Stimulated activated CD8-positive, alpha-beta memory T cell treated with anti-CD3 and anti-CD28 coated beads, Interleukin-2, amount 100 ng/mL, for 48 hours (primary cell): ENCODE results near the gene TGFB3.
"Not testable (repeated sequence)": the region's sequence is repeated elsewhere in the genome, so short reads cannot be mapped to it uniquely, and the experiment has no call there.

Source experiments
- DNase-seq, 2 donors: peaks; one replicate each; pipeline ENCODE4 v3.0.0-alpha.2; 2020; ENCODE audit warnings: low read depth in 2 of 2

Gene TGFB3

GRCh38 chr14:75981426-75982265 lies at the start of gene TGFB3:
Gene TGFB3, minus strand, starts transcription at chr14:75981995. Its CDS starts 1,102 bp downstream, at chr14:75980893.
- DNase-seq: peak in 1 of 2 donors; percentile 24

DNA sequence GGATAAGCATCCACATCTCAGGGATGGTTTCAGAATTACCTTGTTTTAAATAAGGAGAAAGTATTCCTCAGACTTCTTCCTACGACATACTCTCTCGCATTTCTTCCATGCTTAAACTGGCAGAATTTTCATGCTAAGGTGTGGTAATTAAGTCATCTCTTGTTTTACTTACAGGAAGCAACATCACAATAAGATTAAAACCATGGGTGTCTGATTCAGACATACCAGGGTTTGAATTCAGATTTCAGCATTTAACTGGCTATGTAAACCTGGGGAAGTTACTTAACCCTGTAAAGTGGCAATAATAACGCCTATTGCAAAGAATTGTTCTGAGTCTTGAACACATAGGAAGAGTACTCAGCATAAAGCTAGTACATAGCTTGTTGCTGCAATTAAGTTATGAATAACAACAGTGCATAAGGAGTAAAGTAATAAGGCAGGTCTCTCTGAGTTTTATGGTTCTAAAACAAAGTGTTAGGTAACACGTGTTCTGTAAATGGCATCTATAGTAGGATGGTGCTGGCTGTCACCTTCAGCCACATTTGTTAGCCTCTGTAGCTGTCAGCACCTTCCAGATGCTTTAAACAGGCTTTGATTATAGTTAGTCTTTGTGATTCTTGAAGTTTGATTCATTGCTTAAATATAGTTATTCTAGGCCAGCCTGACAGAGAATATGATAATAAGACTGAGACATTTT lies 42.6 kb upstream of the TGFB3 start:
- DNase-seq: no peak

- no peak for DNase-seq
Observed at GRCh38 chr14:76023757-76024156, 42.0 kb upstream of the TGFB3 start.

GRCh38 chr14:76022991-76023390 lies 41.2 kb upstream of the TGFB3 start:
- DNase-seq: no peak

- no peak for DNase-seq
Observed at GRCh38 chr14:76019676-76020075, 37.9 kb upstream of the TGFB3 start.

DNA sequence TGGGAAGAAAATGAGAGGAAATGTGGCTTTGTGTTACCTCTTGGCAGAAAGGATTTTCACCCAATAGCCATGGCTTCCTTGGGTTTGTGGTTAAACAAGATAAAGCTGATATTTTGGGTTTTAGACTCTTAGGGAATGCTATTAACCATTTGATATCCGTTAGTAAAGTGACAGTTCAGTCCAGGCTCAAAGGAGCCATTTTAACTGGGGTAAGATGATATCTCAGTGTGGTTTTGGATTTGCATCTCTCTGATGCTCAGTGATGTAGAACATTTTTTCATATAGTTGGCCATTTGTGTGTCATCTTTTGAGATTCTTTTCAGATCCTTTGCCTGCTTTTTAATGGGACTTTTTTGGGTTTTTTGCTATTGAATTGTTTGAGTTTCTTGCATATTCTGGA lies 33.9 kb upstream of the TGFB3 start:
- DNase-seq: no peak

DNA sequence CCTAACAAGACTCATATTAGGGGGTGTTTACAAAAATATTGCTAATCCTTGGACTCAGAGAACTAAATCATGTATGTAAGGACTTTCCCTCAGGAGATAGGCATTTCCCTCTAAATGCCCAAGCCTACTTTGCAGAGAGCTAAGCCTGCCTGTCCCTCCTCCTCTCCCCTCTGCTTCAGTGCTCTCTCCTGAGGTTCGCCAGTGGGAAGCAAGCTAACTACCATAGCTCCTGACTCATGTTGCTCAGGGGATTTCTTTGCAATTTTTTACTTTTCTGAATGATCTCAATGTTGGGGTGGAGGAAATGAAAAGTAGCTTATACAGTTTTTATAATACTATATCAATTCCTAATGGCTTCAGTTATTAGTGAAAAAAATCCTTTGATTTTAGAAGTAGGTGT lies 33.4 kb upstream of the TGFB3 start:
- DNase-seq: no peak

GRCh38 chr14:76012354-76012753 lies 30.6 kb upstream of the TGFB3 start:
- DNase-seq: no peak

- DNase-seq: no peak
Observed at GRCh38 chr14:76011930-76012329, 30.1 kb upstream of the TGFB3 start.

- DNase-seq: not testable (repeated sequence)
Observed at GRCh38 chr14:76009627-76010026, 27.8 kb upstream of the TGFB3 start.

GRCh38 chr14:76007852-76008251 lies 26.1 kb upstream of the TGFB3 start:
- no peak for DNase-seq

- DNase-seq: no peak
Observed at GRCh38 chr14:76007379-76007778, 25.6 kb upstream of the TGFB3 start.

GRCh38 chr14:76006253-76006652 lies 24.5 kb upstream of the TGFB3 start:
- no peak for DNase-seq

DNA sequence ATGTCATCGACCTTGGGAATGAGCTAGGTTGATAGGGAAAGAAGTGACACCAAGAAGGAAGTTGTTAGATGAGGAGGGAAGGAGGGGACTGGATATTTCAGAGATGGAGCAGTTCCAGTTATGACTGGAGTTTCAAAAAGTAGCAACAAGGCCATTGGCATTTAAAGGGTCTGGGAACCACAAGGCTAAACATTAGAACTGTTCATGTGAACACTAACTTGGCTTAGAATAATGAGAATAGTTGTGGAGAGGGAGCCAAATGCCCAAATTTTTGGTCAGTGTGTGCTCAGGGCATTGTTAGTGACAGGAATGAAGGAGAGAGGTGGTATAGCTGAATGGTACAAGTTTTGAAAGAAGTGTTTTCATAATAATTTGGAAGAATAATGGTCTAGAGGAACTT lies 20.6 kb upstream of the TGFB3 start:
- DNase-seq: no peak

GRCh38 chr14:75999511-76000190 lies 17.9 kb upstream of the TGFB3 start:
- DNase-seq: no peak

DNA sequence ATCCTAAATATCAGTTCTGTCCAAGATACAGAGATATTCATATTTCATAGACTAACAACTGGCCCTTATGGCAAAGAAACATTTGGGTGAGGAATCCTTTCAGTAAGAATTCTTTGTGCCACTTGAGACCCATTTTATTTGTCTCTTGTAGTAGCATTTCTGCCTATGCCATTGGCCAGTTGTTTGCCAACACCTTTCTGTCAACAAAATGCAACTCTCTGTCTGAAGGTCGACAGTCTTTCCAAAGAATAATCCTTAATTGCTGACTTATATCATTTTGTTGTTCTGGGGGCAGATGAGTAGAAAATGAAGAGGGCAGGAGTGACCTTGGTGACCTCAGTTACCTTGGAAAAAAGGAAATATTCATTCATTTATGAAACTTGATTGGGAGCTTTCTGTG lies 14.7 kb upstream of the TGFB3 start:
- no peak for DNase-seq

DNA sequence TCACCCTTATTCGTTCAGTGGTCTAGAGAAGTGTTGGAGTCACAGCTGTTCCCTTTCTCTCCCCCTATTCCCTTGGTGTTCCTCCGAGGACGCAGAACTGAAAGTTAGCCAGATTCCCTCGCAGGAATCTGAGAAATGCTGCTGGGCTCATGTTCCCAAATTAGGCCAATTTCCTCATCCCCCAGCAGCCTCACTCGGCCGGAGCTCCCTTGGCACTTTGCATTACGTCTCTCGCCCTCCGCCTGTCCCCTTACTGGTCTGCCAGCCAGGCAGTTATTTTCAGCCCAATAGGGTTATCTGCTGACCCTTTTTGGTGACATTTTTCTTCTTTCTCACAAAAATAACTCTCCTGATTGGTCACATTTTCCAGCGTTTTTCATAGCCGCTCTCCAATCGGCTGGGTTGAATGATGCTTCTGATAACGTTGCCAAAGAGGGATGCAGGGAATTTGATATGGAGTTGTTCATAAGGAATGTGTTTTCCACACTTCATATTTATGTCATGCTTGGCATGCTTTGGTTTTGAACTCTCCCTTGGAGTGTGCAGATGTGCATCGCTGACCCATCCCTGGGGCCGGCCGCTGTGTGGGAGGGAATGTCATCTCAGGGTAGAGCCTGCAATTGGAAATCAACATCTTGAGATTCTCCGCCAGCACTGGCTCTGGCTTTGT lies 13.7 kb upstream of the TGFB3 start:
- no peak for DNase-seq

DNA sequence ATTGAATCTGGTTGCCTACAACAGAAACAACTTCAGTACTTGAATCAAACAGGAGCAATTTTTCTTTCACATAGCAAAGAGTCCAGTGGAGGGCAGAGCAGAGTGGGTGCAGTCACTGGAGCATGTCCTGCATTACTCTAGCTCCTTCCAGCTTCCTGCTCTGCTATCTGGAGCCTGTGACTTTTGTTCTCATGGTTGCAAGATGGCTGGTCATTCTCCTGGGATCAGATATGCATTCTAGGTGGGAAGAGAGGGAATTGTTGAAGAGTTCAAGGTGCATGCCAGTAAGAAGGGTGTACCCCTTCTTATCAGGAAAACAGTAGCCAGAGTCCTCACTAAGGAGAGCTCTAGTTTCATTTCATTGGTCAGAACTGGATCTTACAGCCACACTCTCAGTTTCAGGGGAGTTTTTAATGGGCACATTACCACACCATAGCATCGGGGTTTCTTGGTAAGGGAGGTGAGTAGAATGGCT lies 11.8 kb upstream of the TGFB3 start:
- no peak for DNase-seq

GRCh38 chr14:75991753-75992152 lies 10.0 kb upstream of the TGFB3 start:
- DNase-seq: no peak

DNA sequence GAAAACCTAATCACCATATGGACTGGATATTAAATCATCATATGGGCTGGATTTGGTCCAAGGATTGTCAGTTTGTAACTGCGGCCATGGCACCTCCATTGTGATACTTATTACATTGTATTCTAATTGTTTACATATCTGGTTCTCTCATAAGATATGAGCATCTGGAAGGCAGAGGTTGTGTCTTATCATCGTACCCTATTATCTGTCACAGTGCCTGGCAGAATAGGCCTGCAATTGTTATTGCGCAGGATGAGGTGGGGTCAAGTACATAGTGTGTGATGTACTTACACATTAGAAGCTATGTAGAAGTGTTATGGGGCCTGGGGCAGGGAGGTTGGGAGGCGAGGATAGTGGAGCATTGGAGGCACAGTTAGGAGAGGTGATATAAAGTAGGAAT lies 8.5 kb upstream of the TGFB3 start:
- no peak for DNase-seq

DNA sequence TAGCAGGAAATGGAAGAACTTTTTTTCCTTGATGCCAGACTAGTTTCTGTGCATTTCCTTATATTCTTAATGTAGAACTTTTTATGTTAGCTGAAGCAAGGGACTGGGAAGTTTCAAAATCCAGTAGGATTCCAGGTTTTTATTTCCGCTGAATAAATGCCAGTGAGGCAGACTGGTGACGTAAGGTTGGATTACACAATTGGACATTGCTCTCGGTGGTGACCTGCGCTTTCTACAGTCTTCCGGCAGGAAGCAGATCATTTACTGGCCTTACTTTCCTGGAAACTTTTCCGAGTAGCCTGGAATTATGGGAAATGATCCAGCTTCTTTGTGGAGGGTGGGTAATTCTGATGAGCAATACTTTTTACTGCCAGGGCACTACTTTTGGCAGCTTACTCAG lies 7.3 kb upstream of the TGFB3 start:
- no peak for DNase-seq
